GM12878 (cell line): ENCODE measurements around the gene POFUT1. TPM values are rescaled to one million over a fixed set of nuclear protein-coding genes. Genes with fewer than 3 reads are reported as not detected.

Source experiments
- ATAC-seq: fragments of 200-7000 bp; cut with Tn5 transposase; 3 replicates; pipeline ENCODE4 v1.9.1; 2020; ENCODE audit warnings: mild to moderate bottlenecking, moderate library complexity
- BruUV-seq: library from RNA; stranded (reverse); fragments of 400-500 nt; replicated peaks from 2 replicates; lab custom pipeline; 2021; lab: Mats Ljungman, UMichigan
- CTCF ChIA-PET: fragments of 300-600 bp; sonication (Branson Sonifier 250); formaldehyde crosslinking; extraction: SDS; loops from one replicate; lab custom pipeline; 2021; ENCODE audit warnings: inconsistent platforms; lab: Yijun Ruan, JAX
- POLR2A ChIA-PET: fragments of 350-600 bp; formaldehyde crosslinking; extraction: SDS; loops from one replicate; lab custom pipeline; 2021; ENCODE audit warnings: inconsistent platforms; lab: Charles Lee
- RAD21 ChIA-PET: fragments of 300-600 bp; sonication (Branson Sonifier 250); formaldehyde crosslinking; loops from one replicate; lab custom pipeline; 2023; ENCODE audit warnings: antibody characterized with exemption; ENCODE audit not compliant: unreplicated experiment; lab: Charles Lee
- SMC1A ChIA-PET: fragments of 300-600 bp; sonication (Branson Sonifier 250); formaldehyde crosslinking; loops from one replicate; lab custom pipeline; 2023; ENCODE audit not compliant: unreplicated experiment, uncharacterized antibody; lab: Charles Lee
- DNase-seq: peaks from one replicate; pipeline ENCODE4 v3.0.0-alpha.2; 2011; ENCODE audit warnings: low read depth, low spot score
- FAIRE-seq: peaks from 3 replicates; lab custom pipeline; 2011; peaks lifted over from hg19 to GRCh38; lab: Jason Lieb, UNC
- H2AFZ ChIP-seq: 2 replicates; pipeline ENCODE4 v1.6.0; 2011; ENCODE audit warnings: low read depth, low read length, control low read depth; ENCODE audit not compliant: control insufficient read depth
- H3K27ac ChIP-seq: 2 replicates; pipeline ENCODE4 v1.5.1; 2011; ENCODE audit warnings: control low read depth; ENCODE audit not compliant: control insufficient read depth, insufficient read depth
- H3K27me3 ChIP-seq, 2 experiments: replicated peaks in 1 of 2; 2 replicates each; pipeline versions ENCODE4 v1.6.0 to v1.6.1; 2011; ENCODE audit warnings: low read length in 1 of 2; ENCODE audit not compliant: control insufficient read depth in 2 of 2, insufficient read depth in 2 of 2
- H3K36me3 ChIP-seq, 2 experiments: 2 replicates each; pipeline ENCODE4 v1.5.1; 2011; ENCODE audit warnings: low read length in 1 of 2; ENCODE audit not compliant: control insufficient read depth in 2 of 2, insufficient read depth in 2 of 2
- H3K4me1 ChIP-seq: 2 replicates; pipeline ENCODE4 v1.6.1; 2011; ENCODE audit warnings: mild to moderate bottlenecking, low read length, moderate library complexity, mixed read lengths; ENCODE audit not compliant: control insufficient read depth, insufficient read depth
- H3K4me2 ChIP-seq: 2 replicates; pipeline ENCODE4 v1.6.0; 2011; ENCODE audit warnings: control low read depth; ENCODE audit not compliant: control insufficient read depth, insufficient read depth
- H3K4me3 ChIP-seq: fragments of 200-600 bp; sonication (generic); 2 replicates; pipeline ENCODE4 v1.5.1; 2016
- H3K79me2 ChIP-seq: 2 replicates; pipeline ENCODE4 v1.6.0; 2011; ENCODE audit warnings: low read length; ENCODE audit not compliant: control insufficient read depth, insufficient read depth
- H3K9ac ChIP-seq: 2 replicates; pipeline ENCODE4 v1.8.0; 2011; ENCODE audit warnings: low read length, control low read depth, mixed read lengths; ENCODE audit not compliant: control insufficient read depth, insufficient read depth
- H3K9me3 ChIP-seq: replicated peaks from 3 replicates; pipeline ENCODE4 v1.5.1; 2011; ENCODE audit warnings: mild to moderate bottlenecking, low read length; ENCODE audit not compliant: control insufficient read depth, insufficient read depth
- H4K20me1 ChIP-seq: 2 replicates; pipeline ENCODE4 v1.6.0; 2011; ENCODE audit not compliant: control insufficient read depth, insufficient read depth
- DPF2 ChIP-seq: fragments of 450-650 bp; IDR thresholded peaks from 2 replicates; pipeline ENCODE4 v1.6.1; 2017; ENCODE audit warnings: mild to moderate bottlenecking
- EP300 ChIP-seq, 2 experiments: fragments of 150-350 bp in 1 of 2; IDR thresholded peaks; 2 replicates each; pipeline ENCODE4 v1.6.1; 2011 to 2012; ENCODE audit warnings: low read depth in 2 of 2, low read length in 2 of 2, borderline replicate concordance in 1 of 2, improper control_type of control experiment in 1 of 2, inconsistent platforms in 1 of 2; ENCODE audit not compliant: control insufficient read depth in 1 of 2
- IRF3 ChIP-seq: fragments of 450-650 bp; IDR thresholded peaks from 2 replicates; pipeline ENCODE4 v1.6.1; 2014; ENCODE audit warnings: mild to moderate bottlenecking
- RB1 ChIP-seq: fragments of 450-650 bp; formaldehyde crosslinking; IDR thresholded peaks from 2 replicates; pipeline ENCODE4 v1.6.1; 2017; ENCODE audit warnings: mild to moderate bottlenecking, borderline replicate concordance
- RFX5 ChIP-seq: IDR thresholded peaks from 2 replicates; pipeline ENCODE4 v1.6.1; 2011; ENCODE audit warnings: low read depth, low read length, improper control_type of control experiment
- STAT1 ChIP-seq: fragments of 450-650 bp; conservative IDR thresholded peaks from 2 replicates; pipeline ENCODE4 v1.6.1; 2014; ENCODE audit warnings: antibody characterized with exemption, mild to moderate bottlenecking
- TBL1XR1 ChIP-seq: IDR thresholded peaks from 2 replicates; pipeline ENCODE4 v1.6.1; 2012; ENCODE audit warnings: low read depth, low read length, improper control_type of control experiment
- ZBTB40 ChIP-seq: fragments of 450-650 bp; IDR thresholded peaks from 2 replicates; pipeline ENCODE4 v1.6.1; 2016; ENCODE audit warnings: mild to moderate bottlenecking, moderate library complexity, borderline replicate concordance
- WGBS: methylation state at CpG from one replicate; pipeline ENCODE4 v1.1.6; 2016; ENCODE audit warnings: low lambda C conversion rate; ENCODE audit not compliant: insufficient replicate concordance, insufficient coverage; ENCODE audit errors: missing lambda C conversion rate; 5-methylcytosine and 5-hydroxymethylcytosine counted together
- in situ Hi-C: fragments of 300-500 bp; cut with MboI; formaldehyde crosslinking; loops from 9 replicates; pipeline ENCODE4 v1.14.3; 2018; ENCODE audit warnings: mixed read lengths
- intact Hi-C: fragments of 100-400 bp; cut with micrococcal nuclease; formaldehyde crosslinking; loops from one replicate; pipeline ENCODE4 v1.14.2; 2022; ENCODE audit not compliant: unreplicated experiment
- polyA plus RNA-seq, 11 experiments: library from polyadenylated mRNA; depleted of rRNA in 4 of 11; unstranded in 6 of 11; stranded (reverse) in 5 of 11; fragments of >200 nt; fragmentation: Nextera tagmentation in 4 of 11; fragmentation: Illumina TruSeq in 1 of 11; extraction: Ambion mirVana in 4 of 11; extraction: Trizol in 1 of 11; gene quantifications; 1 replicate in 1 of 11; 2 replicates in 10 of 11; pipeline versions ENCODE4 v1.2.1 to v1.2.3, GENCODE V29; 2011 to 2016; ENCODE audit warnings: inconsistent platforms in 2 of 11, missing spikeins in 2 of 11, low read depth in 1 of 11
- total RNA-seq, 4 experiments: library from RNA; depleted of rRNA in 3 of 4; stranded (reverse); fragments of >200 nt in 3 of 4; fragmentation: Illumina TruSeq in 1 of 4; extraction: Trizol in 1 of 4; gene quantifications; 2 replicates each; pipeline versions ENCODE4 v1.2.1 to v1.2.3, GENCODE V29; 2013 to 2021
- TF ChIP-seq, protein P1 (sequence below): fragments of 450-650 bp; IDR thresholded peaks from 2 replicates; pipeline ENCODE4 v1.6.1; 2017; ENCODE audit warnings: borderline replicate concordance

The POFUT1 gene
- total and polyA plus RNA-seq, 10 of the 15 experiments (the other 5 are each of a cell fraction or from before 2014, with no cell fraction given) = 2.6 to 33.4 (median 23.1) TPM

- TF ChIP-seq ZBTB40 = no peak
- no peak for TF ChIP-seq IRF3
- TF ChIP-seq, protein P1, sequence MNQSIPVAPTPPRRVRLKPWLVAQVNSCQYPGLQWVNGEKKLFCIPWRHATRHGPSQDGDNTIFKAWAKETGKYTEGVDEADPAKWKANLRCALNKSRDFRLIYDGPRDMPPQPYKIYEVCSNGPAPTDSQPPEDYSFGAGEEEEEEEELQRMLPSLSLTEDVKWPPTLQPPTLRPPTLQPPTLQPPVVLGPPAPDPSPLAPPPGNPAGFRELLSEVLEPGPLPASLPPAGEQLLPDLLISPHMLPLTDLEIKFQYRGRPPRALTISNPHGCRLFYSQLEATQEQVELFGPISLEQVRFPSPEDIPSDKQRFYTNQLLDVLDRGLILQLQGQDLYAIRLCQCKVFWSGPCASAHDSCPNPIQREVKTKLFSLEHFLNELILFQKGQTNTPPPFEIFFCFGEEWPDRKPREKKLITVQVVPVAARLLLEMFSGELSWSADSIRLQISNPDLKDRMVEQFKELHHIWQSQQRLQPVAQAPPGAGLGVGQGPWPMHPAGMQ = no peak
Observed at GRCh38 chr20:32224463-32224862, 16.8 kb downstream of the POFUT1 start (continued).

- Histone ChIP-seq H3K27me3 (no peaks in the 10 kb centered on the region), H4K20me1 (no peaks in the 10 kb centered on the region), H3K36me3 (peaks cover 17 to 18% of the 10 kb centered on the region in 2 experiments), H3K79me2 (no peaks in the 10 kb centered on the region), H3K4me3 (no peak overlapping the region), H3K27ac (no peak overlapping the region), H3K9me3 (no peaks in the 10 kb centered on the region), H3K9ac (no peak overlapping the region), H3K4me2 (no peak overlapping the region), H3K4me1 (no peaks in the 10 kb centered on the region), H2AFZ (no peak overlapping the region)
- in situ Hi-C loops = no loop called here
- CTCF ChIA-PET = interaction anchor here (1.4 kb wide), 1 partner anchor 12 kb away, joined by 3 read pairs; no protein-coding TSS in a partner anchor
- SMC1A ChIA-PET = no interaction called here
- BruUV-seq = no TSS peak
- POLR2A ChIA-PET = no interaction called here
- intact Hi-C loops = no loop called here
- no peak for DNase-seq
- no peak for ATAC-seq
- 100% methylated on average over 1 of the region's 1 CpG for WGBS
- RAD21 ChIA-PET = no interaction called here
- FAIRE-seq = no peak
- TF ChIP-seq RFX5 (no peak), STAT1 (no peak), DPF2 (no peak), RB1 (no peak), IRF3 (no peak), EP300 (IDR thresholded peaks at IDR 0.05; ENCODE audit: borderline replicate concordance in 1 of 2, control insufficient read depth in 1 of 2, low read depth in 2 of 2, low read length in 2 of 2) (no peak), ZBTB40 (no peak), TBL1XR1 (no peak)
Observed at GRCh38 chr20:32226391-32226790, 18.7 kb downstream of the POFUT1 start.
